ENCODE data around the gene PCBP3.
"Not testable (repeated sequence)": the region's sequence is repeated elsewhere in the genome, so short reads cannot be mapped to it uniquely, and the experiment has no call there.

PCBP3 gene

DNA sequence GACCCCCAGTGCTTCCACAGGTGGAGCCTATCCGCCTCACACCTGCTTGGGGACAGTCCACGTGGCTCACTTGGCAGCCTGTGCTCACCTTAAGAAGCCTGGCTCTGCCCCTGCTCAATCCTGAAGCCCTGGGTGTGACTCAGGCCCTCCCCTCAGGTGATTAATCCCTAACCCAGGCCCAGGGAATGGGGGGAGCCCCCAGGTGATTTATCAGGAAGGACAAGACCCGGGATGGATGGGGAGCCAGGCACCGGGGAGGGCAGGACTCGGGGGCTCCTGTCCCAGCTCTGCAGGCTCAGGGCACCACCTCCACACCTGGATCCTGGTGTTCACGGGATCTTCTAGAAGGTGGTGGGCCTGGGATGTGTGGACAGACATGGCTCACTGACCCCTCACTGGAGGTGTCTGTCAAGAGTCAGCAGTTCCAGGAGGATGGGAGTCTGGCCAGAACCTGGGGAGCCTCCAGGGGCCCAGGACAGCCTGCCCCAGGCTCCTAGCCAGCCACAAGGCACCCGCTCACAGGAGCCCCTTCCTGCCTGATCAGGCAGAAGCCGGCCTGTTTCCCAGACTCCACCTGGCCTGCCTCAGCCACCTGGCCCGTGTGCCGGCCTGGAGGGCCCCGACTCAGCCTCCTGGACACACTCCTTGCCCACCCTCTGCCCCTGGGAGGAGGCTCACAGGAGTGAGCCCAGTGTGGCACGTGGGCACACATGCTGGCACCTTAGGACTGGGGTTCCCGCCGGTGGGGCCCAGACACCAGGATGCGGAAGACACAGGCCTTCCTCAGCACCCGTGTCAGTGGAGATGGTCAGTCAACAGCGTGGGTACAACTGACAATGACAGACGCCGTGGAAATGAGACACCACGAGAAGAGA lies 299.5 kb downstream of the PCBP3 start:
- Mint-ChIP-seq H3K36me3 (peaks cover 3% of the 10 kb centered on the region), H3K27me3 (no peaks in the 10 kb centered on the region), H3K27ac (no peak overlapping the region), H3K4me3 (no peak overlapping the region), H3K9me3 (peaks cover 3% of the 10 kb centered on the region), H3K4me1 (no peaks in the 10 kb centered on the region)
- no peak for DNase-seq (ENCODE audit: low spot score in 2 of 2)
- ATAC-seq (ENCODE audit: low read depth): no peak

DNA sequence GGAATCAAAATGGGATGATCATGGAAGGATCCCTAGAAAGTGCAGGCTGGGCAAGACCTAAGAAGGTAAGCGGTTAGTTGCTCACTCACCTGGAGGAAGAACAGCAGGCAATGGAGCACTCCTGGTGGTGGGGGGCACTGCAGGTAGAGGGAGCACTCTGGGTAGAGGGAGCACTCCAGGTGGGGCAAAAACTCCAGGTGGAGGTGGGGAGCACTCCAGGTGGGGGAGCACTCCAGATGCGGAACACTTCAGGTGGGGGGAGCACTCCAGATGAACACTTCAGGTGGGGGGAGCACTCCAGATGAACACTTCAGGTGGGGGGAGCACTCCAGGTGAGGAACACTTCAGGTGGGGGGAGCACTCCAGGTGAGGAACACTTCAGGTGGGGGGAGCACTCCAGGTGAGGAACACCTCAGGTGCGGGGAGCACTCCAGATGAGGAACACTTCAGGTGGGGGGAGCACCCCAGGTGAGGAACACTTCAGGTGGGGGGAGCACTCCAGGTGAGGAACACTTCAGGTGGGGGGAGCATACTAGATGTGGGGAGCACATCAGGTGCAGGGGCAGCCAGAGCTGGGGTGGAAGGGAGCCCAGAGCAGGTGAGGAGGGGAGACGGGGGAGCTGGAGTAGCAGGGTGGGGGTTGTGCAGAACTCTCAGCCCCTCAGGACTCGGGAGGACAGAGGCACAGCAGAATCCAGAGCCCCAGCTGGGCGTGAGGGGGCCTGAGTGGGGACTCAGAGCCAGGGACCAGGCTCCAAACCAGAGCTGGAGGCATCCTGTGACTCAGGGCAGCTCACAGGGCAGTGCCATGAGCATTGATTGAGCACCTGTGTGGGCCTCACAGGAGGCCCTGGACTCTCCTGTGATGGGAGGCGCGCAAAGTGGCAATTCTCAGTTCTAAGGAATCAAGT lies 300.4 kb downstream of the PCBP3 start:
- ATAC-seq (ENCODE audit: low read depth) (no peak), DNase-seq (ENCODE audit: low spot score in 2 of 2) (no peak)
- Mint-ChIP-seq H3K9me3 (peaks cover 3% of the 10 kb centered on the region), H3K27me3 (peaks cover 1% of the 10 kb centered on the region), H3K36me3 (peaks cover 3% of the 10 kb centered on the region), H3K4me3 (no peak overlapping the region), H3K27ac (no peak overlapping the region), H3K4me1 (no peaks in the 10 kb centered on the region)

DNA sequence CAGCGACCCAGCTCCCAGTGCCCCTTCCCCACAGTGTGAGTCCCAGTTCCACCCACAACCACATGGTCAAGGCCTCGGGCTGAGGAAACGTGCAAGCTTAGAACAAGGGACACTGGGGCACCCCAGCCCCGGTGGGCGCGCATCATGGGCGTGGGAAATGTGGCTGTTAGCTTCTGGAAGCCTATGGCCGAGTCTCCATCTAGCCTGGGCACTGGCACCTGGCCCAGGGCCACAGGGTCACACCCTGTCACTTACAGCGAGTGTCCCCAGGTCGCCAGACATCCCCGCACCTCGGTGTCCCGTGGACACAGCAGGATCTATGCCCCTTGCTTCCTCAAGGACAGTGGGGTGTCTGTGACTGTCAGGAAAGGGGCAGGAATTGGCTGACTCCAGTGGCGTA lies 301.1 kb downstream of the PCBP3 start:
- no peak for ATAC-seq (ENCODE audit: low read depth)
- H3K27me3 Mint-ChIP-seq: peaks cover 1% of the 10 kb centered on the region

DNA sequence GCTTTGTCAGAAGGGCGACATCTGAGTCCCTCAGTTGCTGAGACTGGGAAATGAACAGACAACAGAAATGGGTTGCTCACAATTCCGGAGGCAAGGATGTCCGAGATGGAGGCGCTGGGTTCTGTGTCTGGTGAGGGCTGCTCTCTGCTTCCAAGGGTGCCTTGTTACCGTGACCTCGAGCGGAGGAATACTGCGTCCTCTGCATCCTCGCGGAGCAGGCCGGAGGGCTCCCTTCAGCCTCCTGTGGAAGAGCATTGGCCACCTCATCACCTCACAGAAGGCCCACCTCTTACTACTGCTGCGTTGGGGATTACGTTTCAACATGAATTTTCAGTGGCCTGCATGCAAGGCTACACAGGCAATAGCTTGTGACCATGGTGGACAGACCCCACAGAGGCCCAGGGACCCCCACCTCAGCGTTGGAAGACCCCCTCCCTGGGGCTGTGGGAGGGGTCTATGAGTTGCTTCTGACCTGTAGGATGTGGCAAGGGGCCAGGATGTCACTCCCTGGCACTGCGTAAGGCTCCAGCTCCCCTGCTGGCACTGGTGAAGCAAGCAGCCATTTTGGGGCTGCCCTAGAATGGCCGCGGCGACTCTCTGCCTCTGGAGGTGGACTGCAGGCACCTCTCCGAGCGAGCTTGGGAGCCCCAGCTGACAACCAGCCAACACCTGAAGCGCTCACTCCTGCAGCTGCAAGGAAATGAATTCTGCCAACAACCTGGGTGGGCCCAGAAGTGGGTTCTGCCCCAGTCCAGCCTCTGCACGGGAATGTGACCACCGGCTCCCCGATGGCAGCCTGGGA lies 301.7 kb downstream of the PCBP3 start:
- H3K36me3 Mint-ChIP-seq: peaks cover 3% of the 10 kb centered on the region
- H3K9me3 Mint-ChIP-seq: peaks cover 3% of the 10 kb centered on the region

More for the DNA sequence above, 301.1 kb downstream of the PCBP3 start:
- H3K27ac Mint-ChIP-seq: no peak overlapping the region
- peaks cover 3% of the 10 kb centered on the region for H3K9me3 Mint-ChIP-seq
- no peak overlapping the region for H3K4me3 Mint-ChIP-seq
- no peaks in the 10 kb centered on the region for H3K4me1 Mint-ChIP-seq
- no peak for DNase-seq (ENCODE audit: low spot score in 2 of 2)
- H3K36me3 Mint-ChIP-seq: peaks cover 3% of the 10 kb centered on the region

DNA sequence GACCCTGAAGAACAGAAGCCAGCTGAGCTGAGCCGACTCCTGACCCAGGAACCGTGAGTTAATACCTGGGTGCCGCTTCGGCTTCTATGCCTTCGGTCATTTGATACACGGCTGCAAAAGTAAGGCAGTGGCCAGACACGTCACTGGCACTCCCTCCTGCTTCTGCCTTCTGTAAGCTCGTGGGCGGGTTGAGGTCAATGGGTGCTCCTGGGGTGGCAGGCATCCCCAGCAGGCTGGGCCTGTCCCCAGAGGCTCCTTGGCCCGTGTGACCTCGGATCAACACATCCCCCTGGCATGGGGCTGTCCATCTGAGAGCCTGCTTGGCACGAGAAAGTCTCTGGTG lies 302.3 kb downstream of the PCBP3 start:
- no peaks in the 10 kb centered on the region for H3K4me1 Mint-ChIP-seq
- ATAC-seq (ENCODE audit: low read depth) (no peak), DNase-seq (ENCODE audit: low spot score in 2 of 2) (no peak)
- H3K27me3 Mint-ChIP-seq: peaks cover 1% of the 10 kb centered on the region
- no peak overlapping the region for H3K4me3 Mint-ChIP-seq
- H3K9me3 Mint-ChIP-seq: peaks cover 3% of the 10 kb centered on the region
- H3K27ac Mint-ChIP-seq: no peak overlapping the region
- peaks cover 3% of the 10 kb centered on the region for H3K36me3 Mint-ChIP-seq

More for the DNA sequence above, 301.7 kb downstream of the PCBP3 start:
- H3K4me3 Mint-ChIP-seq: no peak overlapping the region
- DNase-seq (ENCODE audit: low spot score in 2 of 2): no peak
- no peaks in the 10 kb centered on the region for H3K4me1 Mint-ChIP-seq
- no peak overlapping the region for H3K27ac Mint-ChIP-seq
- peaks cover 1% of the 10 kb centered on the region for H3K27me3 Mint-ChIP-seq
- no peak for ATAC-seq (ENCODE audit: low read depth)

DNA sequence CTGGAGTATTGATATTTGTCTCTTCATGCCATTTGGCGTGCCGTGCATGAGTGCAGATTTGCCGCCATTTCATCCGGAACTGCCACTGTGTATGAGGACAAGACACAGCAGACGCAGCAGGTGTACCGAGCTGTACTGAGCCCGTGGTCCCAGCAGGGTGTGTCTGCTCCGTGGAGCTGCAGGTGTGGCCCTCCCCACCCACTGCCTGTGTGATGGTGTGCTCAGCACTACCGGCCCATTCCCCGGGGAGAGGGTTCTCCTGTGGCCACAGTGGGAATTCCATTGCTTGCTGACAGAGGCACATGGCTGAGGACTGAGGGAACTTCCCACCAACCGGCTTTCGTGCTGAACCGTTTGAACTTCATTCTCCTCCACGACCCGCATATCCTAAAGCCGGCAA lies 303.8 kb downstream of the PCBP3 start:
- no peak for DNase-seq (ENCODE audit: low spot score in 2 of 2)
- peaks cover 3% of the 10 kb centered on the region for H3K9me3 Mint-ChIP-seq
- H3K4me1 Mint-ChIP-seq: no peaks in the 10 kb centered on the region
- no peak overlapping the region for H3K27ac Mint-ChIP-seq
- peaks cover 3% of the 10 kb centered on the region for H3K36me3 Mint-ChIP-seq
- ATAC-seq (ENCODE audit: low read depth): no peak
- no peak overlapping the region for H3K4me3 Mint-ChIP-seq
- H3K27me3 Mint-ChIP-seq: peaks cover 1% of the 10 kb centered on the region

DNA sequence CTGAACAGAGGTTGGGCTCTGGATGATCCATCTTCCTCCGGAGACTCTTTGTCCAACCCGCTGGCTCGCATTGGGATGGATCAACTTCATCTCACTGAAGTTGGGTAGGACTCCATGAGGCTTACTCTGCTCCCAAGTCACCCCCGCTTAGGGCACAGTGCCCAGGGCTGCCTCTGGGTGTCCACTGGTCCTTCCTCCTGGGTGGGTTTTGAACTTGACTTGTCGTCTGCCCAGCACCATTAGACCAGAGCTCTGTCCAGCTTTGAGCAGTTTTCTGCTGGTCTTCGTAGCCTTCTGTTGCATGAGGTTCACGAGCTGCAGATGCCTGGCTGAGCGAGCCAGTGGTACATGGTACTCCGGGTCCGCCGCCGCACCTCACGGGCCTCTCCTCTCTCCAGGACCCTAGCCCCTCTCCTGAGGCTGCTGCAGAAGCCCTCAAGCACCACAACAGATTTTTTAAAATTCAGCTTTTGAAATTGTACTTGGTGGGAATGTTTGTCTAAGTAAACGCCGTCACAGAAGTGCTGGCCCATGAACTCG lies 304.3 kb downstream of the PCBP3 start:
- H3K36me3 Mint-ChIP-seq: peaks cover 3% of the 10 kb centered on the region
- peaks cover 3% of the 10 kb centered on the region for H3K9me3 Mint-ChIP-seq
- no peak overlapping the region for H3K27ac Mint-ChIP-seq
- DNase-seq (ENCODE audit: low spot score in 2 of 2): no peak
- no peak for ATAC-seq (ENCODE audit: low read depth)
- H3K27me3 Mint-ChIP-seq: peaks cover 2% of the 10 kb centered on the region
- H3K4me1 Mint-ChIP-seq: no peaks in the 10 kb centered on the region
- no peak overlapping the region for H3K4me3 Mint-ChIP-seq

DNA sequence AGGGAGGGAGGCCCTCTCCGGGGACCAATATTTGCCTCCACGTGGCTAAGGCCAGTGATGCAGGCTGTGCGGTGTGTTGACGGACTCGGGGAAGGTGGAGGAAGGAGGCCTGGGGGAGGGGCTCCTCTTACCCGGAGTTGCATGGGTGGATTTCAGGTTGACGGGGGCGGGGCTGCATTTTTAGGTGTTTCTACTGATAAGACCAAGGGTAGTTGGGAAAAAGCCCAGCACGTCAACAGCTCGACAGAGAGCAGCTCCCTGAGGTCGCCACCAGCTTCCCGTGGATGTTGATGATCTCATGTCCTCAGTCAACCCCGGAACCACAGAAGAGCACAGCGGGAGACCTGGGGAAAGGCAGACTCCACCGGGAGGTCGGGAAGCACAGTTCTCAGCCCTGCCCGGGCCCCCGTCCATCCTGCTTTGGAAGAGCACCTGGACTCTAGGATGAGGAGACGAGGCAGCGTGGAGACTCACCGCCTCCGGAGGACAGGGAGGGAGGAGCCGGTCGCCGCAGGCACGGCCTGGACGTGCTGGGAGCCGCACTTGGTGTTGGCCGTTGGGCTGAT lies 305.1 kb downstream of the PCBP3 start:
- ATAC-seq (ENCODE audit: low read depth): no peak
- peaks cover 1% of the 10 kb centered on the region for H3K9me3 Mint-ChIP-seq

DNA sequence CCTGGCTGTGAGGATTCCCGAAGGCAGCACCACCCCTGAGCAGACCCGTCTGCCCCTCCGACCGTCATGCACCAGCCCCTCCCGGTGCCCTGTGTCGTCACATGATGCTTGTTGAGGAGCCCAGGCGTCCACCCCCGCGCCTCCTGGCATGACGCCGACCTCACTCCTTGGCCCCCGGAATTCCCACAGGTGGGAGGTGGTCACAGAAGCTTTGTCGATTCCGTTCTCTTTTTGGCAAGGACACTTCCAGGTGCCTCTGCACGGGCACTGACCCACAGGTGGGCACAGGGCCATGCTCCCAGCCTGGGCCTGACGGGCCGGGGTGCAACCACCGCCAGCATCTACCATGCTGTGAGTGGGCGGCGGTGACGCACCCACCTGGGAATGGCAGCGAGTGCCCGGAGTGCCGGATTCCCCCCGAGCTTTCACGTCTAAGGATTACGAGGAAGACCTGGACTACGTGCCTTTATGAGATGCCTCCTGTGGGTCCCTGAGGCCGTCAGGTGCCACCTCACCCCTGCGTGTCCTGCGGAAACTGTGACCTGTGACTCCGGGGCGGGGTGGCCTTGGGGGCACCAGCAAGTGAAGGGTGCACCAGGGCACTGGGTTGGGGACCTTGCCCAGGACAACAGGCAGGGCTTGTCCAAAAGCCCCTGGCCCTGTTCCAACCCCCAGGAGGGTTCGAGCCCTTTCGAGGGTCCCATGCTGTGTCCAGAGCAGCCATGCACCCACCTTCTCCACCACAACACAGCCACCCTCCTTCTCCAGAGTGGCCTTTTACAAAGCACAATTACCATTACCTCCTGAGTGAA lies 306.6 kb downstream of the PCBP3 start:
- no peak overlapping the region for H3K4me3 Mint-ChIP-seq

More for the DNA sequence above, 305.1 kb downstream of the PCBP3 start:
- H3K27ac Mint-ChIP-seq: no peak overlapping the region
- no peaks in the 10 kb centered on the region for H3K36me3 Mint-ChIP-seq
- no peaks in the 10 kb centered on the region for H3K4me1 Mint-ChIP-seq
- no peak overlapping the region for H3K4me3 Mint-ChIP-seq
- H3K27me3 Mint-ChIP-seq: peaks cover 4% of the 10 kb centered on the region
- no peak for DNase-seq (ENCODE audit: low spot score in 2 of 2)

DNA sequence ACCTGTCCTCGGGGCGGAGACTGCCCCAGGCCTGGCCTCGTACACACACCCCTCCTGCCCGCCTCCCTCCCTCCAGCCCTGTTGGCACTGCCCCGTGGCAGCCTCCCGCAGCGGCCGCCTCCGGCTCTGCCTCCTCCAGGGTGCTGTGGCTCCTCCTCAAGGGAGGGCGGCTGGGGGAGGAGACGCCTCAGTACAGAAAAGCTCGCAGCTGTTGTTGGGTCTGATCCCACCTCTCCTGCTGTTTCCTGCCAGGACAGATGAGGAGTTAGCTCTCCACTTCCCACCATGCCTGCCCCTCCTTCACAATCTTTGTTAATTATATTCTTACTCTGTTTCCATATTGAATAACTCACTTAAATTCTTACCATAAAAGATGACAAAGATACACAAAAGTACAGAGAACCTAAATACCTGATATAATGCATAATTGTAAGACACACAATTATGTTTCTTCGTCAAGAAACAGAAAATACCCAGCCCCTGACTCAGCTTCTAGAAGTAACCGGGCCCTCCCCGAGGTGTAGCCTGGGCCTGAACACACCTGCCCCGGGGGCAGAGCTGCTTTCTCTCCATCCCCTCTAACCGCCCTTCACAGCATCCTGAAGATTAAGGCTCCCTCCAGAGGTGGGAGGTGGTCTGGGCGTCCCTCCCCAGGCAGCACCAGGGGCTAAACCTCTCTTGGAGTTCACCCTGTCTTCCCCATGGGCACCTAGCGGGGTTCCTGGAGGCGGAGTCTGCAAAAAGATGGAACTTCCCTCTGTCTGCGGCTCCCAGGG lies 307.4 kb downstream of the PCBP3 start:
- ATAC-seq (ENCODE audit: low read depth): no peak
- H3K4me1 Mint-ChIP-seq: no peaks in the 10 kb centered on the region
- peaks cover 4% of the 10 kb centered on the region for H3K27me3 Mint-ChIP-seq
- no peak overlapping the region for H3K4me3 Mint-ChIP-seq
- H3K9me3 Mint-ChIP-seq: peaks cover 1% of the 10 kb centered on the region
- no peak for DNase-seq (ENCODE audit: low spot score in 2 of 2)
- no peaks in the 10 kb centered on the region for H3K36me3 Mint-ChIP-seq
- H3K27ac Mint-ChIP-seq: no peak overlapping the region

More for the DNA sequence above, 306.6 kb downstream of the PCBP3 start:
- no peaks in the 10 kb centered on the region for H3K4me1 Mint-ChIP-seq
- no peak overlapping the region for H3K27ac Mint-ChIP-seq
- DNase-seq (ENCODE audit: low spot score in 2 of 2): no peak
- peaks cover 4% of the 10 kb centered on the region for H3K27me3 Mint-ChIP-seq
- no peaks in the 10 kb centered on the region for H3K36me3 Mint-ChIP-seq
- peaks cover 1% of the 10 kb centered on the region for H3K9me3 Mint-ChIP-seq
- no peak for ATAC-seq (ENCODE audit: low read depth)

DNA sequence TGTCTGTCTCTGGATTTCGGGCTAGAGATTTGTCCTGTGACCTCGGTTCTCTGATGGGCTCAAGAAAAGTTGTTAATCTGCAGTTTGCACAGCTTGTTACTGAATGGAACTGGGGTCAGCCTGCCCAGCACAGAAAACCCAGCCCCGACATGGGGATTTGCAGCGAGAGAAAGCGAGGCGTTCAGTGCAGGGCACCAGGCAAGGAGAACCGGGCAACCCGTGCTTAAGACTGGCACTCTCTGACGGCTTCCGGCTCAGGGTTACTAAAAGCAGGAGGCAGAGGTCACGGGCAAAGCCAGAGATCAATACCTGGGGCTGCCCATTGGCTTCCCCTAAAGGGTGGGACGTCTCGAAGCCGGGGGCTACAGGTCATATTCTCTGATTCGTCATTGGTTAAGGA lies 308.2 kb downstream of the PCBP3 start:
- DNase-seq (ENCODE audit: low spot score in 2 of 2) (no peak), ATAC-seq (ENCODE audit: low read depth) (no peak)
- Mint-ChIP-seq H3K36me3 (no peaks in the 10 kb centered on the region), H3K4me3 (no peak overlapping the region), H3K4me1 (no peaks in the 10 kb centered on the region), H3K27ac (no peak overlapping the region), H3K27me3 (peaks cover 12% of the 10 kb centered on the region), H3K9me3 (peaks cover 1% of the 10 kb centered on the region)

DNA sequence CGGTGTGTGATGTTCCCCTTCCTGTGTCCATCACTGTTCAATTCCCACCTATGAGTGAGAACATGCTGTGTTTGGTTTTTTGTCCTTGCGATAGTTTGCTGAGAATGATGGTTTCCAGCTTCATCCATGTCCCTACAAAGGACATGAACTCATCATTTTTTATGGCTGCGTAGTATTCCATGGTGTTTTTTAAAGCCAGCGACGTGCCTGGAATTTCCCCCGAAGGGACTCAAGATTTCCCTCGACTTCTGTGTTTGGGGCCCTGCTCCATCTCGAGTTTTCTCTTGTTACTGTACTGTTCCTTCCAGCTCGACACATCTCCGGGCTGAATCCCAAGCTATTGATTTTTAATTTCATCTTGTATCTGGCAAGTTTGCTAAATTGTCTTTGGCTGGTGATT lies 309.0 kb downstream of the PCBP3 start:
- not testable (repeated sequence) for H3K36me3 Mint-ChIP-seq; DNase-seq (ENCODE audit: low spot score in 2 of 2); H3K27ac Mint-ChIP-seq; H3K9me3 Mint-ChIP-seq; H3K4me3 Mint-ChIP-seq; H3K4me1 Mint-ChIP-seq; ATAC-seq (ENCODE audit: low read depth)
- peaks cover 14% of the 10 kb centered on the region for H3K27me3 Mint-ChIP-seq

Data from memory B cell (primary cell).